PC-9 (cell line): ENCODE results near the gene MALAT1. TPM values are rescaled to one million over a fixed set of nuclear protein-coding genes. Genes with fewer than 3 reads are reported as not detected.
A peak's percentile ranks its signal among the peaks of the same experiment; 100 is the strongest.
"Not testable (repeated sequence)": the region's sequence is repeated elsewhere in the genome, so short reads cannot be mapped to it uniquely, and the experiment has no call there.

ENCODE experiments used
- Bru-seq: library from RNA; stranded (reverse); fragments of 400-500 nt; gene quantifications from one replicate; lab custom pipeline; 2021; lab: Mats Ljungman, UMichigan
- BruChase-seq, 2 experiments: library from RNA; stranded (reverse); fragments of 400-500 nt; gene quantifications; one replicate each; lab custom pipeline; 2021; lab: Mats Ljungman, UMichigan
- BruUV-seq: library from RNA; stranded (reverse); fragments of 400-500 nt; replicated peaks from 2 replicates; lab custom pipeline; 2021; lab: Mats Ljungman, UMichigan
- CTCF ChIA-PET: fragments of 300-600 bp; sonication (Branson Sonifier 250); formaldehyde crosslinking; loops from one replicate; lab custom pipeline; 2022; ENCODE audit warnings: antibody characterized with exemption; lab: Charles Lee
- POLR2A ChIA-PET: fragments of 300-600 bp; sonication (Branson Sonifier 250); formaldehyde crosslinking; loops from one replicate; lab custom pipeline; 2022; ENCODE audit warnings: antibody characterized with exemption; ENCODE audit not compliant: unreplicated experiment; lab: Charles Lee
- DNase-seq, 2 experiments: peaks; one replicate each; pipeline versions ENCODE4 v3.0.0 to v3.0.0-alpha.2; 2015 to 2022; ENCODE audit warnings: mixed read lengths in 1 of 2
- H2AFZ ChIP-seq: fragments of 200-600 bp; sonication (generic); 2 replicates; pipeline ENCODE4 v1.8.1; 2017; ENCODE audit warnings: antibody characterized with exemption
- H3F3A ChIP-seq: fragments of 200-600 bp; sonication (generic); 2 replicates; pipeline ENCODE4 v1.8.1; 2017; ENCODE audit warnings: antibody characterized with exemption, mild to moderate bottlenecking, low read depth; ENCODE audit not compliant: insufficient read depth
- H3K27ac ChIP-seq: fragments of 200-600 bp; sonication (generic); 2 replicates; pipeline ENCODE4 v1.6.1; 2016; ENCODE audit warnings: mixed run types
- H3K27me3 ChIP-seq: fragments of 200-600 bp; sonication (generic); 2 replicates; pipeline ENCODE4 v1.6.1; 2016; ENCODE audit warnings: low read depth, mixed run types; ENCODE audit not compliant: insufficient read depth
- H3K36me3 ChIP-seq: fragments of 200-600 bp; sonication (generic); 2 replicates; pipeline ENCODE4 v1.6.1; 2016; ENCODE audit warnings: low read depth, mixed run types
- H3K4me1 ChIP-seq: fragments of 200-600 bp; sonication (generic); replicated peaks from 2 replicates; pipeline ENCODE4 v1.6.1; 2016; ENCODE audit warnings: mixed run types; ENCODE audit not compliant: insufficient read depth
- H3K4me2 ChIP-seq: fragments of 200-600 bp; sonication (generic); 2 replicates; pipeline ENCODE4 v1.6.1; 2017; ENCODE audit warnings: mixed run types
- H3K4me3 ChIP-seq: fragments of 200-600 bp; sonication (generic); 2 replicates; pipeline ENCODE4 v1.6.1; 2016; ENCODE audit warnings: mixed run types
- H3K79me2 ChIP-seq: fragments of 200-600 bp; sonication (generic); 2 replicates; pipeline ENCODE4 v1.6.1; 2017; ENCODE audit warnings: low read depth, mixed run types
- H3K9me2 ChIP-seq: fragments of 200-600 bp; sonication (generic); 2 replicates; pipeline ENCODE4 v1.8.1; 2017; ENCODE audit warnings: mild to moderate bottlenecking; ENCODE audit not compliant: insufficient read depth
- H3K9me3 ChIP-seq: fragments of 200-600 bp; sonication (generic); 2 replicates; pipeline ENCODE4 v1.8.1; 2016; ENCODE audit warnings: low read depth; ENCODE audit not compliant: insufficient read depth
- H4K20me1 ChIP-seq: fragments of 200-600 bp; sonication (generic); 2 replicates; pipeline ENCODE4 v1.8.1; 2017; ENCODE audit not compliant: insufficient read depth
- CTCF ChIP-seq: fragments of 200-600 bp; sonication (generic); conservative IDR thresholded peaks from 2 replicates; pipeline ENCODE4 v1.6.1; 2017; ENCODE audit warnings: mixed run types, antibody characterized with exemption, mild to moderate bottlenecking, moderate library complexity
- EZH2 ChIP-seq: fragments of 200-600 bp; sonication (generic); IDR thresholded peaks from 2 replicates; pipeline ENCODE4 v1.8.0; 2017; ENCODE audit warnings: antibody characterized with exemption, low read depth
- intact Hi-C: fragments of 100-400 bp; cut with micrococcal nuclease; formaldehyde crosslinking; loops from one replicate; pipeline ENCODE4 v1.10.0; 2022; ENCODE audit not compliant: unreplicated experiment
- long read RNA-seq: library from polyadenylated mRNA; stranded (forward); transcript quantifications from one replicate; pipeline ENCODE4 v2.0.0, GENCODE V29; 2022
- total RNA-seq: library from RNA; stranded (reverse); gene quantifications from 2 replicates; pipeline ENCODE4 v1.2.3, GENCODE V29; 2021

Gene MALAT1
- 6,494 and 7,852 TPM in 2 replicates for total RNA-seq
- percentile 100 among the genes with signal in this experiment for Bru-seq, nascent RNA
- BruChase-seq, experiment 1, labeled RNA remaining after a 2-hour chase: percentile 100 among the genes with signal in this experiment
- BruChase-seq, experiment 2, labeled RNA remaining after a 6-hour chase: percentile 100 among the genes with signal in this experiment
- long read RNA-seq, full-length matches to known transcripts: 372 of 374 reads
- long read RNA-seq, partial matches to known transcripts: 0 of 374 reads
- long read RNA-seq, other reads (novel, unspliced or antisense): 2 of 374 reads

- H2AFZ ChIP-seq: peak within 1 kb of the TSS; percentile 79
- peak within 1 kb of the TSS; percentile 99 for H3K4me2 ChIP-seq
- peak within 1 kb of the TSS; percentile 97 for H3K27ac ChIP-seq
- TF ChIP-seq CTCF: 0 out of 2 replicates have a peak, but pooled peaks have one; percentile 15
- TF ChIP-seq EZH2: no peak
- ChIA-PET CTCF (interaction anchor here (0.5 to 1.4 kb wide), 7 partner anchors 9 to 1528 kb away, joined by 3 to 13 read pairs (median 3); no protein-coding TSS in a partner anchor), POLR2A (interaction anchor here (0.6 to 2.8 kb wide), 32 partner anchors 9 to 1314 kb away, joined by 3 to 41 read pairs (median 6); partner anchors contain the start of genes NEAT1 and PCNX3)
- H3K27me3 ChIP-seq: no peaks in the 10 kb centered on the region
- peaks cover 42% of the 10 kb centered on the region for H3K36me3 ChIP-seq
- intact Hi-C loops: loop anchor here (2.0 to 10.0 kb wide), 3 partner anchors 42 to 286 kb away; partner anchors contain the start of genes AP5B1 and OVOL1
- H3K9me3 ChIP-seq: no peaks in the 10 kb centered on the region
- peaks cover 75% of the 10 kb centered on the region for H3F3A ChIP-seq
- DNase-seq: peak; percentile 79 to 91
- H3K9me2 ChIP-seq: no peaks in the 10 kb centered on the region
- TSS peak; percentile 56 for BruUV-seq
- H3K79me2 ChIP-seq: peaks cover 71% of the 10 kb centered on the region
- peaks cover 48% of the 10 kb centered on the region for H4K20me1 ChIP-seq
- peak within 1 kb of the TSS; percentile 99 for H3K4me3 ChIP-seq
- H3K4me1 ChIP-seq: peaks cover 34% of the 10 kb centered on the region
Observed at GRCh38 chr11:65498977-65499712, at the start of gene MALAT1. Gene MALAT1 (plus strand): TSS chr11:65499045.

GRCh38 chr11:65451301-65451700 lies 47.5 kb upstream of the MALAT1 start:
- peaks cover 25% of the 10 kb centered on the region for H3K4me1 ChIP-seq

GRCh38 chr11:65452259-65452658 lies 46.6 kb upstream of the MALAT1 start:
- H3K9me2 ChIP-seq, H3K36me3 ChIP-seq, DNase-seq, H2AFZ ChIP-seq, CTCF ChIA-PET, H3K9me3 ChIP-seq, intact Hi-C loops, POLR2A ChIA-PET, H3K27me3 ChIP-seq, H4K20me1 ChIP-seq, H3K4me2 ChIP-seq, H3K4me3 ChIP-seq, BruUV-seq: not testable (repeated sequence)
- Histone ChIP-seq H3K79me2 (peaks cover 12% of the 10 kb centered on the region), H3F3A (peaks cover 49% of the 10 kb centered on the region), H3K4me1 (peaks cover 25% of the 10 kb centered on the region), H3K27ac (peak overlapping the region; percentile 64)

More at GRCh38 chr11:65451301-65451700, 47.5 kb upstream of the MALAT1 start:
- H3K9me3 ChIP-seq, CTCF ChIA-PET, POLR2A ChIA-PET, H3K36me3 ChIP-seq, H3K27ac ChIP-seq, DNase-seq, H3K27me3 ChIP-seq, H3K4me2 ChIP-seq, H3K9me2 ChIP-seq, H4K20me1 ChIP-seq, H2AFZ ChIP-seq, H3K79me2 ChIP-seq, BruUV-seq, H3K4me3 ChIP-seq, intact Hi-C loops: not testable (repeated sequence)
- H3F3A ChIP-seq: peaks cover 54% of the 10 kb centered on the region
